Lower leg skin (tissue), 3 donors: Measurements from ENCODE around the gene CAPG.

Experiments
- POLR2A ChIP-seq, 2 donors: fragments of 450-650 bp; IDR thresholded peaks; one replicate each; pipeline ENCODE4 v1.6.1; 2016 to 2017; ENCODE audit warnings: antibody characterized with exemption in 2 of 2, mild to moderate bottlenecking in 1 of 2, moderate library complexity in 1 of 2
- TF ChIP-seq, protein P1 (sequence below), 3 donors: fragments of 450-650 bp; IDR thresholded peaks; one replicate each; pipeline ENCODE4 v1.5.1; 2016; ENCODE audit warnings: antibody characterized with exemption in 3 of 3, mild to moderate bottlenecking in 3 of 3, moderate library complexity in 2 of 3

- TF ChIP-seq, protein P1, sequence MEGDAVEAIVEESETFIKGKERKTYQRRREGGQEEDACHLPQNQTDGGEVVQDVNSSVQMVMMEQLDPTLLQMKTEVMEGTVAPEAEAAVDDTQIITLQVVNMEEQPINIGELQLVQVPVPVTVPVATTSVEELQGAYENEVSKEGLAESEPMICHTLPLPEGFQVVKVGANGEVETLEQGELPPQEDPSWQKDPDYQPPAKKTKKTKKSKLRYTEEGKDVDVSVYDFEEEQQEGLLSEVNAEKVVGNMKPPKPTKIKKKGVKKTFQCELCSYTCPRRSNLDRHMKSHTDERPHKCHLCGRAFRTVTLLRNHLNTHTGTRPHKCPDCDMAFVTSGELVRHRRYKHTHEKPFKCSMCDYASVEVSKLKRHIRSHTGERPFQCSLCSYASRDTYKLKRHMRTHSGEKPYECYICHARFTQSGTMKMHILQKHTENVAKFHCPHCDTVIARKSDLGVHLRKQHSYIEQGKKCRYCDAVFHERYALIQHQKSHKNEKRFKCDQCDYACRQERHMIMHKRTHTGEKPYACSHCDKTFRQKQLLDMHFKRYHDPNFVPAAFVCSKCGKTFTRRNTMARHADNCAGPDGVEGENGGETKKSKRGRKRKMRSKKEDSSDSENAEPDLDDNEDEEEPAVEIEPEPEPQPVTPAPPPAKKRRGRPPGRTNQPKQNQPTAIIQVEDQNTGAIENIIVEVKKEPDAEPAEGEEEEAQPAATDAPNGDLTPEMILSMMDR (IDR thresholded peaks at IDR 0.05), result no peak
- no peak for TF ChIP-seq POLR2A (IDR thresholded peaks at IDR 0.05)
These were observed 26.8 kb upstream of the CAPG start for GRCh38 chr2:85436836-85437487.
